Activated CD4-positive, alpha-beta T cell treated with anti-CD3 and anti-CD28 coated beads, Interleukin-2, amount 50 U/mL, for 24 hours (primary cell): ENCODE results near the gene EML1.

Source experiments
- DNase-seq, 2 donors: peaks; one replicate each; pipeline ENCODE4 v3.0.0-alpha.2; 2020; ENCODE audit warnings: low read depth in 1 of 2, low spot score in 1 of 2

EML1 gene

GRCh38 chr14:99777951-99778350, 15.3 kb upstream of the EML1 start:
- DNase-seq = no peak

- no peak for DNase-seq
These were observed 13.5 kb upstream of the EML1 start for GRCh38 chr14:99779751-99780150.

GRCh38 chr14:99780690-99781089, 12.5 kb upstream of the EML1 start:
- no peak for DNase-seq

- no peak for DNase-seq
These were observed 12.1 kb upstream of the EML1 start for GRCh38 chr14:99781091-99781490.

- no peak for DNase-seq
These were observed 11.2 kb upstream of the EML1 start for GRCh38 chr14:99781853-99782610.

GRCh38 chr14:99784508-99784907, 8.7 kb upstream of the EML1 start:
- DNase-seq = no peak

- DNase-seq = no peak
These were observed 7.8 kb upstream of the EML1 start for GRCh38 chr14:99785426-99785825.

- no peak for DNase-seq
These were observed 6.7 kb upstream of the EML1 start for GRCh38 chr14:99786511-99786989.

- no peak for DNase-seq
These were observed 4.5 kb upstream of the EML1 start for GRCh38 chr14:99788713-99789112.

- no peak for DNase-seq
These were observed 3.6 kb upstream of the EML1 start for GRCh38 chr14:99789581-99789980.

GRCh38 chr14:99790201-99790977, 2.8 kb upstream of the EML1 start:
- DNase-seq = no peak

- DNase-seq = no peak
These were observed 2.2 kb upstream of the EML1 start for GRCh38 chr14:99790978-99791376.

- no peak for DNase-seq
These were observed 1.6 kb upstream of the EML1 start for GRCh38 chr14:99791476-99792209.

- DNase-seq = no peak
These were observed 1.0 kb upstream of the EML1 start for GRCh38 chr14:99792210-99792535.

- no peak for DNase-seq
These were observed 531 bp upstream of the EML1 start for GRCh38 chr14:99792551-99793212.

- DNase-seq = no peak
These were observed 1.1 kb downstream of the EML1 start for GRCh38 chr14:99794151-99794780.

GRCh38 chr14:99795046-99795445, 1.8 kb downstream of the EML1 start:
- no peak for DNase-seq

- DNase-seq = no peak
These were observed 4.0 kb downstream of the EML1 start for GRCh38 chr14:99797231-99797630.

GRCh38 chr14:99800781-99801180, 7.6 kb downstream of the EML1 start:
- no peak for DNase-seq

- DNase-seq = no peak
These were observed 9.3 kb downstream of the EML1 start for GRCh38 chr14:99802301-99803105.
